HepG2 (cell line): ENCODE data around the gene RGL3.
"Not testable (repeated sequence)": the region's sequence is repeated elsewhere in the genome, so short reads cannot be mapped to it uniquely, and the experiment has no call there.

ENCODE experiments used
- IRF2 ChIP-seq: IDR thresholded peaks from 2 replicates; pipeline ENCODE4 v1.6.1; 2018; ENCODE audit warnings: missing genetic modification reagents, missing compliant biosample characterization
- ZNF547 ChIP-seq: sonication (generic); formaldehyde crosslinking; IDR thresholded peaks from 2 replicates; pipeline ENCODE4 v1.5.1; 2020; ENCODE audit warnings: mild to moderate bottlenecking, missing genetic modification reagents

GRCh38 chr19:11354102-11354501, 65.0 kb downstream of the RGL3 start:
- TF ChIP-seq IRF2; ZNF547 (CRISPR knock-in tag): not testable (repeated sequence)
